Colon (tissue), 2 donors: ENCODE results near the gene IGF1R.

Experiments
- FAIRE-seq: peaks from 2 replicates; lab custom pipeline; 2012; peaks lifted over from hg19 to GRCh38; lab: Jason Lieb, UNC
- donor health status: control.
- donor health status: control.

The IGF1R gene

GRCh38 chr15:98705070-98705469 lies 56.7 kb downstream of the IGF1R start:
- no peak for FAIRE-seq

- FAIRE-seq = no peak
These were observed 58.0 kb downstream of the IGF1R start for GRCh38 chr15:98706387-98706786.

- FAIRE-seq = no peak
These were observed 58.6 kb downstream of the IGF1R start for GRCh38 chr15:98706986-98707385.

- FAIRE-seq = no peak
These were observed 59.8 kb downstream of the IGF1R start for GRCh38 chr15:98708037-98708590.

- FAIRE-seq = no peak
These were observed 63.5 kb downstream of the IGF1R start for GRCh38 chr15:98711810-98712209.

- no peak for FAIRE-seq
These were observed 64.7 kb downstream of the IGF1R start for GRCh38 chr15:98712845-98713584.

- no peak for FAIRE-seq
These were observed 65.3 kb downstream of the IGF1R start for GRCh38 chr15:98713585-98714001.

GRCh38 chr15:98714922-98715321 lies 66.6 kb downstream of the IGF1R start:
- no peak for FAIRE-seq

- FAIRE-seq = no peak
These were observed 67.1 kb downstream of the IGF1R start for GRCh38 chr15:98715401-98715800.

- FAIRE-seq = no peak
These were observed 67.6 kb downstream of the IGF1R start for GRCh38 chr15:98715890-98716443.

GRCh38 chr15:98717371-98717770 lies 69.0 kb downstream of the IGF1R start:
- no peak for FAIRE-seq

- no peak for FAIRE-seq
These were observed 69.6 kb downstream of the IGF1R start for GRCh38 chr15:98717942-98718341.

- no peak for FAIRE-seq
These were observed 70.2 kb downstream of the IGF1R start for GRCh38 chr15:98718426-98719136.

- no peak for FAIRE-seq
These were observed 70.9 kb downstream of the IGF1R start for GRCh38 chr15:98719137-98719740.

- no peak for FAIRE-seq
These were observed 71.7 kb downstream of the IGF1R start for GRCh38 chr15:98720031-98720430.

- no peak for FAIRE-seq
These were observed 72.5 kb downstream of the IGF1R start for GRCh38 chr15:98720577-98721565.

GRCh38 chr15:98722209-98722608 lies 73.9 kb downstream of the IGF1R start:
- FAIRE-seq = no peak

GRCh38 chr15:98722645-98723044 lies 74.3 kb downstream of the IGF1R start:
- FAIRE-seq = no peak

GRCh38 chr15:98723195-98723594 lies 74.9 kb downstream of the IGF1R start:
- FAIRE-seq = no peak

GRCh38 chr15:98724048-98724447 lies 75.7 kb downstream of the IGF1R start:
- no peak for FAIRE-seq

- FAIRE-seq = no peak
These were observed 76.2 kb downstream of the IGF1R start for GRCh38 chr15:98724494-98724893.
